Activated CD8-positive, alpha-beta memory T cell treated with anti-CD3 and anti-CD28 coated beads, Interleukin-2, amount 50 U/mL, for 48 hours (primary cell): Measurements from ENCODE around the gene CRIP2.

ENCODE experiments used
- DNase-seq: peaks from one replicate; pipeline ENCODE4 v3.0.0-alpha.2; 2020

The CRIP2 gene

DNA sequence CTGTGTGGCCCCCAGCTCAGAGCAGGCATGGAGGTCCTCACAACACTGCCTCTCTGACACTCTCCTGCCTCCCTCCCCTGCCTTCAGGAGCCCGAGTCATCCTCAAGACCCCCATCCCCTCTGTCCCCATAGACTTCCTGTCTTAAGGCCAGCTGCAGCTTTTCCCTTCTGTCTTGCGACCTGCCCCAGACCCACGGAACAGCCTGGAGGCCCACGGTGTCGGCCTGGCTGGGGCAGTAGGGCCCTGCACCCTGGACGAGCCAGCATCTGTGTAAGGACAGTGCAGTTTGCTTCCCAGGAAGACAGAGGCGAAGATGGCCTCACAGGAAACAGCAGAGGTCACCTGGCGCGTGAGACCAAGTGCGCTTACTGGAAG, 26.1 kb downstream of the CRIP2 start:
- no peak for DNase-seq

DNA sequence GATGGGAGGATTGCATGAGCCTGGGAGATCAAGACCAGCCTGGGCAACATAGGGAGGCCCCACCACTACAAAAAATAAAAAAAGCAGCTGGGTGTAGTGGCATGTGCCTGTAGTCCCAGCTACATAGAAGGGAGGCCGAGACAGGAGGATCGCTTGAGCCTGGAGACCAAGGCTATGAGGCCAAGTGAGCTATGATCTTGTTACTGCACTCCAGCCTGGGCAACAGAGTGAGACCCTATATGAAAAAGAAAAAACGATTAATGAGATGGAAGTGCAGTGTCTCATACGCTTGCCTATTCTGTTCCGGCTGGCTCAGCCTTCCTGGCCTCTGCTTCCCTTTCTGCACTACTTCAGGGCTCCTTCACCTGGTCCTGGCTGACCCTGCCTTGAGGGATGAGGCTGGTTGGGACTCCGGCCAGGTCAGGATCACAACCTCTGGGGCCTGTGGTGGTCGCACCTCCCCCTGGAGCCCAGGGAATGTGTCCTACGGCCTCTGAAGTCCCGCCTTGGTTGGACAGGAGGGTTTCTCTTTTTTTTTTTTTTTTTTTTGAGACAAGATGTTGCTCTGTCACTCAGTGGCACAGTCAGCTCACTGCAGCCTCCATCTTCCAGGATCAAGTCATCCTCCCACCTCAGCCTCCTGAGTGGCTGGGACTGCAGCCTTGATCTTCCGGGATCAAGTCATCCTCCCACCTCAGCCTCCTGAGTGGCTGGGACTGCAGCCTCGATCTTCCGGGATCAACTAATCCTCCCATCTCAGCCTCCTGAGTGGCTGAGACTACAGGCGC, 27.1 kb downstream of the CRIP2 start:
- no peak for DNase-seq

DNA sequence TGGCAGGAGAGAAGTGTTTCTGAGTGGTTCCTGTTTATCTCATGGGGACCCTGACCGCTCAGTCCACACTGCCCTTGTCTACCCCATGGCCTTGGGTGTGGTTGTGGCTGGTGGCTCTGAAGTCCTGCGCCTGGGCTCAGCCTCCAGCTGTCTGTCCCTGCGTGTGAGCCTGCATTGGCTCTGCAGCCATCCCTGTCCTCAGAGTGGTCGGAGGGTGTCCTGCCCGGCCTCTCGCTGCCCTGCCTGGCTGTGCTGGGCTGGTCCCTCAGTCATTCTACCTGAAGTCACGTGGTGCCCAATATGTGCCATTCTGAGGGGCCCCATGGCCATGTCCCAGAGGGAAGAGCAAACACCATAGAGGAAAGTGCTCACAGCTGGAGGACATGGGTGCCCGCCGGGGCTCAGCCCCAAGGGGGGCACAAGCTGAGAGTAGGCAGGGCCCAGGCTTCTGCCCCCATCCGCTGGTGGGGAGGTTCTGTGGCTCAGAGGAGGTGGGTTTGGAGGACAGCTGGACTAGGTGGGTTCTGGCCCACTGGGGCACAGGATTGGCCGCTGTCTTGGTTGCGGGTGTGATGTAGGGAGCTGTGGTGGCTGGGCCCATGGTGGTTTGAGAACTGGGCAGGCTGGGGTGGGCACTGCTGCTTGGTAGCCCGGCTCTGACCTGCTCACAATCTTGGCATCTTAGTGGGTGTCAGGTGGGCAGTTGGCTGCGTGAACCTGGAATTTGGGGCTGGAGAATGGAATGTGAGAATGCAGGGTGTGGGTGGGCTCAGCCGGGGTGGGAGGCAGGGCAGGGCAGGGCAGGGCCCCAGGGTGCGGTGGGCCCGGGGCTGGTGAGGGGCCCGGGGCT, 28.1 kb downstream of the CRIP2 start:
- no peak for DNase-seq

DNA sequence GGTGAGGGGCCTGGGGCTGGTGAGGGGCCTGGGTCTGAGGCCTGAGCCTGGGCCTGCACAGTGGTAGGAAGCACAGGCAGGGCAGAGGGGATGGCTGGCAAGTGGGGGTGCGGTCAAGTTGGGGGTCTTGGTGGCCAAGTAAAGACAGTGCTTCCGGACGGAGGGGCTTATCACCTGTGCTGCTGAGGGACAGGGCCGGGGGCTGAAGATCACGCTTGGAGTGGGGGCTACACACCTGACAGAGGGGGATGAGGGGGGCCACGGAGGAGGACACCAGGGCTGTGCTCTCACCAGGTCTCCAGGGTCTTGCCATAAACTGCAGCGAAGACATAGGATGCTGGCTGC, 28.6 kb downstream of the CRIP2 start:
- DNase-seq: no peak

DNA sequence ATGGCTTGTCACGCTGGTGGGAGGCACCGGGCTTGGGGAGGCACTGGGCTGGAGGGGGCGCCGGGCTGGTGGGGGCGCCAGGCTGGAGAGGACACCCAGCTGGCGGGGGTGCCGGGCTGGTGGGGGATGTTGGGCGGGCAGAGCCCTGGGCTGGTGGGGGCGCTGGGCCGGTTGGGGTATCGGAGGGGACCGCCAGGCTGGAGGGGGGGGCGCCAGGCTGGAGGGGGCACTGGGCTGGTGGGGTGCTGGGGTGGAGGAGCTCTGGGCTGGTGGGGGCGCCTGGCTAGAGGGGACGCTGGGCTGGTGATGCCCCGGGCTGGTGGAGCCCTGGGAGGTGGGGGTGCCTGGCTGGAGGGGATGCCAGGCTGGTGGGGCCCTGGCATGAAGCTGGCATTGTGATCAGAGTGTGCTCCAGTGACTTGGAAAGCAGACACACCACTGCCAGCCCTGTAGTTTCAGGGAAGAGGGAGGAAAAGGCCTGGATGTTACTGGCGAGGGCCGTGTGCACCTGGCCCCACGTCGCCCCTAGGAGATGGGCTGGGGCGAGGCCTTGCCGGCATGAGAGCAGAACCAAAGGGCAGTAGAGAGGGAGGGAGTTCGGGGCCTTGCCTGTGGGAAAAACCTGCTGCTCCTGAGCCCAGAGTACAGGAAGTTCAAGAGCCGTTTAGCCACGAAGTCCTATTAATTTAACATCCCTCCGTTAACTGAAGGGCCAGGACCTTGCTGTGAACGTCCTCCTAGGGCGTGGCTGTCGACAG, 29.5 kb downstream of the CRIP2 start:
- DNase-seq: no peak

DNA sequence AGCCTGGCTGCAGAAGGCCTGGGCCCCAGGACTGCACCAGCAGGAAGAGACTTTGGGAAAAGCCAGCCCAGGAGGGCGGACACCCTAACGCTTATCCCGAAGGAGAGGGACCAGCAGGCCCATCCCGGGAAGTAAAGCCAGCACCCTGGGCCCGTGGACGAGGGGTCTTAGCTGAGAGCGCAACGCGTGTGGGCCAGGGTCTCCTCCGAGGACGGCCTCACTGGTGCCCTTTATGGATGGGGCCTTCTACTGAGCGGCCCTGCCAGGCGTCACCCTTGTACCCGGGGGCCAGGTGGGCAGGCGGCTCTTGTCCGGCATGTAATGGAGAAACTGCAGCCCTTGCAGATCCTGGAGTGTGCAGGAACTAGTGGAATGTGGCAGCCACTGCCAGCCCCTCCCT, 30.5 kb downstream of the CRIP2 start:
- no peak for DNase-seq

DNA sequence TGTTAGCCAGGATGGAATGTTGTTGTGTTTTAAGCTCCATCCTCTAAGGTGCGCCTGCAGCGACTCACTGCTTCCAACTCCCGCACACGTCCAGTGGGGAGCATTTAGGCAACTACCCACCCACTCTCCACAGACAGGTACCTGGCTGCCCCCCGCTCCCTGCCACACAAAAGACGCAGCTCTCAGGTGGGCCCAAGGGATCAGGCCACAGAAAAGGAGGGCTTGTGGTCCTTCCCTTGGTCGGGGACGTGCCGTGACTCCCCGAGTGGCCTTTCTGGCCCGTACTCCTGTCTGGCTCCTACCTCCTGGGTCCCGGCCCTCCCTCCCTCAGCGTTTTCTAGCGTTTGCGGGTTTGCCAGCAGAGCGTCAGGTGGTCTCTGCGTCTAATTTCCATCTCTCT, 32.6 kb downstream of the CRIP2 start:
- DNase-seq: no peak

DNA sequence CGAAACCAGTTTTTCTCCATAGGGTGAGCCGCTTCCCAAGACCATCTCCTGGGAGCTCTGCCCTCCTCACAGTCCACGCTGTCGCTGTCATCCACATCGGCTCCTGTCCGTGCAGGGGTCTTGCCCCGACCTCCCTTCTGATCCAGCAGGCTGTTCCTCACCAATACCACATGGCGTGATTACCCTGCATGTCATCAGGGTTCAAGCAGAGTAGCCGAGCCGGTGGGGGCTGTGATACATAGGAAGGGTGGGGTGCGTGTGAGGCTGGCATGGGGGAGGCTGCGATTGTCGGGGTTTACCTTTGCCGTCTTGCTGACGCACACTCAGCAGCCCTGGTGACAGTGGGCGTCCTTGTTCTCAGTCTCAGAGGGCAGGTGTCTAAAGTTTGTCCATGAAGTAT, 33.4 kb downstream of the CRIP2 start:
- no peak for DNase-seq

DNA sequence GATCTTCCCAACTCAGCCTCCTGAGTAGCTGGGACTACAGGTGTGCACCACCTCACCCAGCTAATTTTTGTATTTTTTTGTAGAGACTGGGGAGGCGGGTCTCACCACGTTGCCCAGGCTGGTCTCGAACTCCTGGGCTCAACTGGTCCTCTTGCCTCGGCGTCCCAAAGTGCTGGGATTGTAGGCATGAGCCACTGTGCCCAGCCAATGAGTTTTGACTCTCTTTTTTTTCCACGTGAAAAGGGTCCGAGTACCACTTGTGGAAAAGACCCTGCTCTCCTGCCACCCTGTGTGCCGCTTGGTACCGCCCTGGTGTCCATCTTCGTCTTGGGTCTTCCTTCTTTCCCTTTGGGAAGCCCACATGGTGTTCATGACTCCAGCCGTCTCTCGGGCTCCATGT, 34.0 kb downstream of the CRIP2 start:
- no peak for DNase-seq

DNA sequence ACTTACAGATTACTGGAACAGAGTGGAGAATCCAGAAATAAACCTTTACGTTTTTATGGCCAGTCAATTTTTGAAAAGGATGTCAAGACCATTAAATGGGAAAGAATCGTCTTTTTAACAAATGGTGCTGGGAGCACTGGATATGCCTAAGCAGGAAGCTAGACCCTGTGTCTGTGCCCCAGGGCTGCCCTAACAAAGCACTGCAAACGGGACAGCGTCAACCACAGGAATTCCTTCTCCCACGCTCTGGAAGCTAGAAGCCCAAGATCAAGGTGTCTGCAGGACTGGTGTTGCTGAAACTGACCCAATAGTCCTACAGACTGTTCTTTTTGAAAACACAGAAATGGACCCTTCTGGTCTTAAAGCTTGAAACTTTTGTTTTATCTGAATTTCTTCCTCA, 42.5 kb downstream of the CRIP2 start:
- DNase-seq: no peak

DNA sequence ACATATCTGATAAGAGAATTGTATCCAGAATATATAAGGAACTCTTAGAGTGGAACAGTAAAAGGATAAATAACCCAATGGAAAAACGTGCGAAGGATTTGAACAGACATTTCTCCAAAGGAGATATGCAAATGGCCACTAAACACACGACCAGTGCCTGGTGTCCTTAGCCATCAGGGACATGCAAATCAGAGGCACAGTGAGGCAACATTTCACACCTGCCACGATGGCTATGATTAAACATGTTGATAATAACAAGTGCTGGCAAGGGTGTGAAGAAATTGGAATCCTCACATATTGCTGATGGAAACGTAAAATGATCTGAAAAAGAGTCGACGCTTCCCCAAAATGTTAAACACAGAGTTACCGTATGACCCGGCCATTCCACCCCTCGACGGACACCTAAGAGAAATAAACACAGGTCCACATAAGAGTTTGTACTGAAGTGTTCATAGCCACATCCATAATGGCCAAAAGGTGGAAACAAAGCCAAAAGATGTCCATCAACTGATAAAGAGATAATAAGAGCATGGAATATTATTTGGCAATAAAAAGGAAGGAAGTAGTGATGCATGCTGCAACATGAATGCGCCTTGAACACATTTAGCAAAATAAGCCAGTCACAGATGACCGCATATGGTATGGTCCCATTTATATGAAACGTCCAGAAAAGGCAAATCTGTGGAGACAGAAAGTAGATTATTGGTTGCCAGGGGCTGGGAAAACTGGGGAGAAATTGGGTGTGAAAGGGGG, 45.5 kb downstream of the CRIP2 start:
- no peak for DNase-seq

DNA sequence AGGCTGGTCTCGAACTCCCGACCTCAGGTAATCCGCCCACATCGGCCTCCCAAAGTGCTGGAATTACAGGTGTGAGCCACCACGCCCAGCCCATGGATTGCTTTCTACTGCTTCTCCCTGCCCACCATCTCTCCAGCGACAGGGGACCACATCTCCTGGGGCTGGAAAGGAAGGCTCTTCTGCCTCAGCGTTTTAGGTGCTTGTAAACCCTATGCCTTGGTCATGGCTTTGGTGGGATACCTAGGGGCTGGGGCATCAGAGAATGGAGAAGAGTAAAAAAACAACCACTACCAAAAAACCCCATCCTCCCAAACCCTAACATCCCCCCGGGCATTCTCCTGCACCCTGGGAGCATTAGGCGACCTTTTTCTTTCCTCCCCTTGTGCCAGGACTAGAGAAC, 50.7 kb downstream of the CRIP2 start:
- no peak for DNase-seq

DNA sequence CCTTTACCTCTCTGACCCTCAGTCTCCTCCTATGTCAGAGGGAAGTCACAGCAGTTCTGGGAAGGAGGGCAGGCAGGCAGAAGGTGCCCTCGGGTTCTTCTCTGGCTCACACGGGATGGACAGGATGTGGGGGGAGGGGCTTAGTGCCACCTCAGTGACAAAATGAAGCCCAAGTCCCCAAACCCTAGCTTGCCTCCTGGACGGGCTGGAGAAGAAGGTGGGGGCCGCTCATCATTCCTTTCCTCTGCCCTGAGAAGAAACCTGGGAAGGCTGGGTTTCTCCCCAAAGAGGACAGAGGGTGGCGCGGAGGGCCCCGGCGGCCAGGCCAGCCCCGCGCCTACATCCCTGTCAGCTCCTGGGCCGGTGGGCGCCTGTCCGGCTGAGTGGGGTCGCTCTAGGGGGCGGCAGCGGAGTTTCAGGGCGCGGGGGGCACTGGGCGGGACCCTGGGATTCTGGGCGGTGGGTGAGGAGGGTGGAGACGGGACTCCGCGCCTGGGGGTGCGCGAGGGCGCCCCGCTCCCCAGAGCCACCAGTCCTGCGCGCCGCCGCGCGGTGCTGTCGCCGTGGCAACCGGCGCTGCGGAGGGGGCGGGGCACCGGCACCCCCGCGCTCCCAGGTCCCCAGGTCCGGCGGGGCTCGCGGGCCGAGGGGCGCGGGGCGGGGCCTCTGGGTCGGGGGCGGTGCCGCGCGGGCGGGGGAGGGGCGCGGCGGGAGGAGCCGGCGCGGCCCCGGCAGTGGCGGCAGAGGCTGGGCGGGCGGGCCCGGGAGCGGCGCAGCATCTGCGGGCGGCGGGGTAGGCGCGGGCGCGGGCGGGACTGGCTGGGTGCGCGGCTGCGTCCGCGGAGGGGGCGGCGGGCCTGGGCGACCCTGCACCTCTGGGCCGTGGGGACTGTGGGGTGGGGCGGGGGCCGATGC, 51.5 kb downstream of the CRIP2 start, which contains the start of gene TMEM121:
TMEM121 (plus strand) TSS at position 723 of the 915 bp plus-strand sequence. CDS start 2,252 bp downstream, outside the sequence.
- DNase-seq: peak; percentile 75

DNA sequence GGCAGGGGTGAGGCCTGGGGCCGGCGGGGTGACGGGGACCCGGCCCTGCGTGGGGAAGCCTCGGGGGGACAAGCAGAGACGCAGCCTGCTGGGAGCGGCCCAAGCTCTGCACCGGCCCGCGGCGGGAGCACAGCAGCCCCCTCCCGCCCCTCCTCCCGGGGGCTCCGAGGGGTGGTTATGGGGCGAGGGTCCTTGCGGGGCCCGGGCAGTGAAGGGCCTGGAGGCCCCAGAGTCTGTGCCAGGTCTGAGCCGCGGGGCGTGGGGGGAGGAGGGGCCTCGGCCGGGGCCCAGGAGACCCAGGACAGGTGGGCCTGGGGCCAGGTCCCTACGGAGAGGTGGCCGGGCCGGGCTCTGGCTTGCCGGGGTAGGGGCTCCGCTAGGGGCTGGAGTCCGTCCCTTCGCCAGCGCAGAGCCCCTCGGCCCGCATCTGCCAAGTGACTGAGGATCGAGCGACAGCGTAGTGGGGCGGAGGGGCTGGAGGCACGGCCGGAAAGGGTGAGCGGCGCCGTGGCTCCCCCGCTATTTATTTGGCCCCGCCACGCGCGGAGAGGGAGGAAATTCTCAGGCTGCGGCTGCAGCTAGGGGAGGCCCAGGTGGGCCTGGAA, 52.3 kb downstream of the CRIP2 start:
- DNase-seq: no peak

DNA sequence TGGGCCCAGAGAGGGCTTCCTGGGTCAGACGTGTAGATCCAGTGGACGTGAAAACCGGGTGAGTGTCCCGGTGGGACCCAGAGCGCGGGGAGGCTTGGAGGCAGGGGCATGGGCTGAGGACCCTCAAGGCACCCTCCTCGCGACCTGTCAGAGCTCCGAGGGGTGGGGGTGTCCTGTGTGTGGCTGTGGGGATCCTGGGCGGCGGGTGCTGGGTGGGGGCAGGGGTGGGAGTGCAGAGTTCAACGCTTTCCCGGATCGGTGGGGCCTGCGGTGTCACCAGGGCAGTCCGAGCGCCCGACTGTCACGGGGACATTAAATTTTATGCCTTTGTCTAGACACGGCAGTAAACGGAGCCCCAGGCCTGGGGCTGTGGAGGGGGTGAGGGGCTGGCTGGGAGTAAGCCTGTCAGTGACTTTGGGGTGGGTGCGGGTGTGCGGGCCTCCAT, 52.8 kb downstream of the CRIP2 start:
- no peak for DNase-seq

DNA sequence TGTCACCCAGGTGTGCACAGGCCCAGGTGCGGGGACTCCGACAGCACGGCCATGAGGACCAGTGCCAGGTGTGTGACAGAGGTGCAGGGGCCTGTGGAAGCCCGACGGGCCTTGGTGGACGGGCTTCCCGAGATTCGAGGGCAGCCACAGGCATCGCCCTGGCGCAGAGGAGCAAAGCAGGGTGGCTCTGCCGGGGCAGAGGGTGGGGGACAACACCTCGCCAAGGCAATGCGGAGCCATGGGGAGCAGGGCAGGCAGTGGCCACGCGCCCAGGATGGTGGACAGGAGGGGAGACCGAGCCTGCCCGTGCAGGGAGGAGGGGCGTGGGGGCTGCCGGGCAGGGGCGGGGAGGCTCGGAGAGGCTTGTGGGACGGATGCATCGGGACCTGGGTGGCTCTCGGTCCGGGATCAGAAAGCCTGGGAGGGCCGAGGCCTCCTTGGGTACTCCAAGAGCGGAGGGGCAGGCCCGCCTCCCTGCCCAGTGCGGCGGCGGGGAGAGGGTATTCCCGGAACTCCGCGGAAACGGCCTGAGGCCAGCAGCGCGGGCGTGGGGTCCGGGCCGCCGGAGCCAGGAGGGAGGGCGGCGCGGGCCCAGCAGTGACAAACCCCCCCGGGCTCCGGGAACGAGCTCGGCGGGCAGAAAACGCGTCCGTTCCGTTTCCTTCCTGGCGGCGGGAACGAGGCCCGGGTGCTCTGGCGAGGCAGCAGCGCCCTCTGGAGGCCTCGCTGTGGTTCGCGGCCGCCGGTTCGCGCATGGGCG, 53.4 kb downstream of the CRIP2 start:
- DNase-seq: peak; percentile 91

DNA sequence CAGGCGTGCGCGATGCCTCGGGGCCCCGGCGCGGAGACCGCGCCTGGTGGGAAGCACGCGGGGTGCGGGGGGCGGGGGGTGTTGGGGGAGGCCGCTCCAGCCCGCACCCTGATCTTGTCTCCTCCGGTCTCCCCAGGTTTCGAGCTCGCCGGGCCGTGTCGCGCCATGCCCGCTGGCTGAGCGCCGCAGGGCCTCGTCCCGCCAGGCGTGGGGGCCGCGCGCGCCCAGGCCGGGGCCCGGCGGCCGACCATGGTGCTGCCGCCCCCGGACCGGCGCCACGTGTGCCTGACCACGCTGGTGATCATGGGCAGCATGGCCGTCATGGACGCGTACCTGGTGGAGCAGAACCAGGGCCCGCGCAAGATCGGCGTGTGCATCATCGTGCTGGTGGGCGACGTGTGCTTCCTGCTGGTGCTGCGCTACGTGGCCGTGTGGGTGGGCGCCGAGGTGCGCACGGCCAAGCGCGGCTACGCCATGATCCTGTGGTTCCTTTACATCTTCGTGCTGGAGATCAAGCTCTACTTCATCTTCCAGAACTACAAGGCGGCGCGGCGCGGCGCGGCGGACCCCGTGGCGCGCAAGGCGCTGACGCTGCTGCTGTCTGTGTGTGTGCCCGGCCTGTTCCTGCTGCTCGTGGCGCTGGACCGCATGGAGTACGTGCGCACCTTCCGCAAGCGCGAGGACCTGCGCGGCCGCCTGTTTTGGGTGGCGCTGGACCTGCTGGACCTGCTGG, 54.1 kb downstream of the CRIP2 start:
- DNase-seq: peak; percentile 84

DNA sequence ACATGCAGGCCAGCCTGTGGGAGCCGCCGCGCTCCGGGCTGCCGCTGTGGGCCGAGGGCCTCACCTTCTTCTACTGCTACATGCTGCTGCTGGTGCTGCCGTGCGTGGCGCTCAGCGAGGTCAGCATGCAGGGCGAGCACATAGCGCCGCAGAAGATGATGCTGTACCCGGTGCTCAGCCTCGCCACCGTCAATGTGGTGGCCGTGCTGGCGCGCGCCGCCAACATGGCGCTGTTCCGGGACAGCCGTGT, 54.6 kb downstream of the CRIP2 start:
- no peak for DNase-seq
